Activated CD8-positive, alpha-beta memory T cell treated with anti-CD3 and anti-CD28 coated beads for 48 hours (primary cell): Measurements from ENCODE around the gene LIMS1.
A peak's percentile ranks its signal among the peaks of the same experiment; 100 is the strongest.

Experiments used
- DNase-seq, 3 experiments: peaks; one replicate each; pipeline ENCODE4 v3.0.0-alpha.2; 2020; ENCODE audit warnings: low read depth in 2 of 3, low spot score in 2 of 3

The LIMS1 gene

GRCh38 chr2:108613261-108614042, 79.2 kb downstream of the LIMS1 start:
- DNase-seq = no peak

- DNase-seq = no peak
These were observed 79.8 kb downstream of the LIMS1 start for GRCh38 chr2:108614043-108614545.

DNA sequence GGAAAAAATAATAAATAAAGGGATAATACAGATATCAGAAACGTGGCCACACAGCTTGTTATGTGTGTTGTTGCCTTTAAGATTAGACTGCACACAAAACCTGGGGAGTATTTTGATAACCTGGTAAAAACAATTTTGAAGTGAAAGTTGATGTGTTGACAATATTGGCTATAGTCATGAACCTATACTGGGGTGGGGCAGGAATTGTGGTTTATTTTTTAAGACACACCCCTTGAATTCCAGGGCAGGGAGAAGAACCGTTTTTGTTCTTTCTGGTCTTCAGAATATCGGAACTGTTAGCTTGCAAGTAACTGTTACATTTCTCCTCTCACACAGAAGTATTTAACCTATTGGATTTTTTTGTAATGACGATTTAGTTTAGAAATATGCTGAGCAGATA, 80.4 kb downstream of the LIMS1 start:
- no peak for DNase-seq

DNA sequence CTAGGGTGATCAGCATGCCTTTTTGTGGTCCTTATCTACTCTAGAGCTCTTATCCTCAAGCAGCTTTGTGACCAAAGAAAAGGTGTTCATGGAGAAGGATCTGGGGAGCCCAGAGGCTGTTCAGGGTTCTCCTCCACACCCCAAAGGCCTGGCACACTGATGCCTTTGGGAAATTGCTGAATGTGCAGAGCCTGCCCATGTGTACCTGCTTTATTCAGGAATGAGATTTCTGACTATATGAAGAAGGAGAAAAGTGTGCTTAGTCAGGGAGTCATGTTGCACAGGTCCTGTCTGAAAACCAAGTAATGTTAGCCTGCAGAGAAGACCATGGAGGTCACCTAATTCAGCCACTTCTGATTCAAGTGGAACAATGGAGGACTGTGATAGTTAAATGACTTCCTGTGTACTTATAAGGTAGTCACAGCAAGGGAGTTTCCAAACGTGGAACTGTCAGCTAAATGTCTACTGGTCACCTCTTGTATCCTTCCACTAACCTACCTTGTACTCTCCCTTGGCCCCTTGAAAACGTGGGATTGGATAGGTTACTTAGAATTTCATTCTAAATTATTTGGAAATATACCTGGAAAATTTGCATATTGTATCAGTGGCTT, 81.3 kb downstream of the LIMS1 start:
- DNase-seq = no peak

GRCh38 chr2:108616318-108616717, 82.0 kb downstream of the LIMS1 start:
- DNase-seq = no peak

DNA sequence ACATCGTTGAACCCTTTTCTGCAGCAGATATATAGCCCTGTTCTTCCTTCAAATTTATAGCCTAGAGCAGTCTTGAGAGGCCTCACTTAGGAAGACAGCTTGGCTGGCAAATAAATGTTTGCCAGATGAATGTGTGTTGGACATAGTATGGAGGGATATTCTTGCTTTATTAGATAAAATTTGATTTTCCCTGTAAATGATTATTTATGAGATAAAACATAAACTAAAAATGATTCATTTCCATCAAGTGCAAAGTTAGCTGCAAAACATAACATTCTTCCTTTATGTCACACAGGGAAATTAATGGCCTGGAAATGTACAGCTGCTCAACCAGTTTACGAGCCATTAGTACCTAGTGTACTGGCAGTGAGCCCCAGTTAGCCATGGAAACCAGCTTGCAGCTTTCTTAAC, 82.5 kb downstream of the LIMS1 start:
- DNase-seq = no peak

DNA sequence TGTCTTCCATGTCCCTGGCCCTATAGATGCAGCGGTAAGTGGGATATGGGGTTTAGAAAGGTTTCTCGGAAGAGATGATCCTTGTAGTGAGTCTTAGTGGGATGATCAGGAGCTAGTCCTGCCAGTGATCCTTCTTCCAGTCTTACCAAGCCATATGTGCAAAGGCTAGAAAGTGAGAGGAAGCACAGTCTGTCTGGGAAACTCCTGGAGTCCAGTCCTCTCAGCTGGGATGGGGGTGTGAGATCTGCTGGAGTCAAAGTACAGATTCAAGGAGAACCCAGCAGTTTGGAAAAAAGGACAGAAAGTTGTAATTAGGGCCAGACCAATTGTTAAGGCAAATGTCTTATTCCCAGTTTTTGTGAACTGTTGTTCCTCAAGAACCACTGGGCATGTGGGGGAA, 83.3 kb downstream of the LIMS1 start:
- DNase-seq = no peak

DNA sequence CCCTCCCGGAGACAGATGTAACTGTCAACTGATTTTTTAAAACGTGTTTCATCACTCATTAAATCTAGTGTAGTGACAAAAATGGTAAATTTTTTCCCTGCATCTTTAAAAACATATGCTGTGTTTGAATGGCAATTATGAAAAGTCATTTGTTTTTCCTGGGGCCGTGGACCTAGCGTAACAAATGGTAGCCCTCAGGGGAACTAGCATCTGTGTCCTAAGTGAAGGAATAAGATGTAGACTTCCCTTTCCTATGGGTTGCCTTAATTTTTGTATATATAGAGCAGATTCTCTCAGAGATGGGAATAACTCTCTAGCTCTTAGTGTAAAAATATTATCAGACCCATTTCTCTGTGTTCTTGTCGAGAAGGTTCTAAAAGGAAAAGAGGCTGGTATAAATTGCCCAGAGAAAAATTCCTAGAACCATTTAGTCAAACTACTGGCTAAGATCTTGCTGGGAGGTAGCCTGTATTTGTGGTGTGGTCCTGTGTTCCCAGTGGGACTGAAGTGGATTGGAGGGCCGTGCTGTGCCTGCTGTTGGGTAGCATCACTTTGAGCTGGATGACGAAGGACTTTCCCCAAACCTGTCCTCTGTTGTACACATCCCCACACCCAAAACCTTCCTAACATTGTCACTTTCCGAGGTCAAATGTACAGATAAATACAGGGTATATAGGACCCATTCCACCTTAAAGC, 85.8 kb downstream of the LIMS1 start:
- no peak for DNase-seq

GRCh38 chr2:108620656-108621055, 86.4 kb downstream of the LIMS1 start:
- no peak for DNase-seq

GRCh38 chr2:108621087-108621559, 86.9 kb downstream of the LIMS1 start:
- DNase-seq = peak in 2 of 3 experiments; percentile 41 to 48

DNA sequence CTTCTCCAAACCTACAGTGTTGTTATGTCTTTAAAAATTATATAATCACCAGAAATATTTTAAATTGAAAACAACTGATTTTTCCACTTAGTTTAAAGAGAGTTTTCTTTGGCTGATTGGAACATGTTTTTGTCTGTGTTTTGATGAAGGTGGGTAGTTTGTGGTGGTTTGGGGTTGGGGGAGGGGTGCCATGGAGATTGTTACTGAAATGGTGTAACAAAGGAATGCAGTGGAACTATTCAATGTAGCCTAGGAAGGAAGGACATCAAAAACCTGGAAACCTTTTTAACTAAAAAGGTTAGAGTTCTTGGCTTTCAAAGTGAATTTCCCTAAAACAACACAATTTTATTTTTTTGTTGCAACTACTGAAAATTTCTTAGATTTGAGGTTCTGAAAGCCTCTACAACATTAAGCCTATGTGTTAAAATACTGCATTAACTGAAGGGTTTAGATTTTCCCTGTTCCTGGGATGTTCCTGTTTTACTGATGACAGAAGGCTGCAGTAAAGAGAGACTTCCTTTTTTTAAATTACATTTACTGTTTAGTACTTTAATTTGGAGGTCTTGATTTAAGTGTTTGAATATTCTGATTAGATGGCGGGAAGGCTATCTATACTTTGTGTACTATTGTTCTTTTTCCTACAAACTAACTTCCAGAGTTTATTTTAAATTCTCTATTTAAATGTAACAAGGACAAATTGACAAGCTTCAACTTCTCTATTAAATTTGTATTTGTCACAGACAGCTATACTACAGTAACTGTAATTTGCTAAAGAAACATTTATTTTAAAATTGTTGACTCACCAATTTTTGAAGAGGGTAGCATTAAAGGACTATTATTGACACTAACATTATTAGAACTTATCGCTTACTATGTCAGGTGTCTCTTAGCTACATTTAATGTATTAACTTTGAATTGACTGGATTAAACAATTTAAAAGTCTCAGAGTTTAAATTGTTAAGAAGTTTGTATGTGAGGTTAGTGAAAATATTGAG, 87.7 kb downstream of the LIMS1 start:
- DNase-seq = no peak

DNA sequence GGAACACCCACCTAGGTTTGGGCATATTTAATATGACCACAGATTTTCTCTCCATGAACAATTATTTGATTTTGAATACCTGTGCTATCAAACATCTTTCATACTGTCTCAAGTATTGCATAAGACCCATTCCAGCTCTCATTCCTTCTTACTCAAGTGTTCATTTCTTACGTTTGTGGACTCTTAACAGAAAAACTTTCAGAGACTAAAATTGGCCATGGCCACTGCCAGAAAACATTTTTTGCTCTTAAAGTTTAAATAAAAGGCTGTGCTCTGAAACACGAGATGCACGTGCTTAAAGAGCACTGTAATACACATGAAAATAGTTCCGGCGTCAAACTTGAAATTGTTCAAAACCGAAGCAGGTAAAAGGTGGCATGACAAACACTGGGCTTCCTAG, 89.3 kb downstream of the LIMS1 start:
- DNase-seq = no peak

- no peak for DNase-seq
These were observed 91.0 kb downstream of the LIMS1 start for GRCh38 chr2:108625186-108625827.

DNA sequence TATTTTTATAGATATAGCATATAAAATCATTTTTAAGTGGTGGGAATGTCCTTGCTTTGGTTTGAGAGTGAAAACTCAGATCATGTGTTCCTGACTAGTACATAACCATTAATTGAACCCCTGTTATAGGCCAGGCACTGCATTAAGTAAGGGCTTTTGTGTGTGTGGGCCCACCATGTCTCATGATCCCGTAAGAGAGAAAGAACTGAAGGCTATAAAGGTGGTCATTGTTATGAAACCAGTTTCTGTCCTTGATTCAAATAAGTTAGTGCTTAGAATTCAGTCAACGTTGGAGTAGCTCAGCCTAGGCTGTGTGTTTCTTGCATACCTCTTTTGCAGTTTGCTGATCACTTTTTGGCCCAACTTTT, 91.5 kb downstream of the LIMS1 start:
- DNase-seq = no peak

DNA sequence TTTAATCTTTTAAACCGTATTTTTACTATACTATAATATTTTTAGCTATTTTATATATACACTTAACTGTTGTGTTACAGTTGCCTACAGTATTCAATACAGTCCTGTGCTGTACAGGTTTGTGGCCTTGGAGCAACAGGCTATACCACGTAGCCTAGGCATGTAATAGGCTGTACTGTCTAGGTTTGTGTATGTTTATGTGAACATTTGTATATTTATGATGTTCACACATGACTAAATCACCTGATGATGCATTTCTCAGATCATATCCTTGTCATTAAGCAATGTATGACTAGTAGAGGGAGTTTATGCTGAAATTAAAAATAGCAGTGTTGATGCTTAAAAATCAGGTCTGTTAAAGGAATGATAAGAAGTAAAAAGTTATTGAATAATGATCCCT, 92.7 kb downstream of the LIMS1 start:
- no peak for DNase-seq

DNA sequence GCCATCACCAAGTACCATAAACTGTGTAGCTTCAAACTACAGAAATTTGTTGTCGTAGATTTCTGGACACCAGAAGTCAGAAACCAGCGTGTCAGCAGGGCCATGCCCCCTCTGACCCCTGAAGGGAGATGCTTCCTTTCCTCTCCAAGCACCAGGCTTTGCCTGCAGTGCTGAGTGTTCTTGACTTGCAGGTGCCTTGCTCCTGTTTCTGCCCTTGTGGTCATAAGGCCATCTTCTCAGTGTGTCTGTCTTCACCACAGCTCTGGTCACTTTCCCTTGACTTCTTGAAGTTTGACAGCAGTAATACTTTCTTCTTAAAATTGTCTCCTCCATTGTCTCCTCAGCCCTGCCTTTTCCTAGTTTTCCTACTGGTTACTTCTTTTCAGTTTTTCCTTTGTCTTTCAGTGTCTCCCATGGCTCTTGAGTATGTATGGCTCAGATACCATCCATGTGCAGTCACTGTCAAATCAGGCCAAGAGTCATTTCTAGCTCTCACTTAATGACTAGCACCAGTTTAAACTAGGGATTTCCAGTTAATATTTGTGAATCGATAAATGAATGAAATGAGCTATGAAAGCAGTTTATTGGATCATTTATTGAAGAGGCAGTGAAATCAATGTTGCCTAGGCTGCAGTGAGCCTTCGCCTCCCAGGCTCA, 93.8 kb downstream of the LIMS1 start:
- DNase-seq = no peak

GRCh38 chr2:108628936-108629335, 94.7 kb downstream of the LIMS1 start:
- DNase-seq = no peak

DNA sequence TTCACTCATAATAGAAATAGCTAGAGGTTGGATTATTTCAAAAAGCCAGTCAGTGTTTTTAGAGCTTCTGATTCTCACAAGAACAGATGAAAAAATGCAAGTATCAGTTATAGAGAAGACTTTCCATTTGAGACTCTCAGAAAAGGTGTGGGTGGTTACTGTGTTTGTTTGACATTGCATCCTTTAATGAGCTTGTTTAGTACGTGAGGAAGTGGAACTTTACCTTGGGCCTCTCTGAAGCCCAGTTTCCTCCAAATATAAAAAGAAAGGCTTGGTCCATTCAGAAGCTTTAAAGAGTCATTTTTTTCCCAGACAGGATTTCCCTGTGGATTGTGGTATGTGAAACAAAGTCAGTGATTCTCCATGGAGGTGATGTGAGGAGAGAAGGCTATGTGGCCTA, 95.1 kb downstream of the LIMS1 start:
- no peak for DNase-seq

- DNase-seq = no peak
These were observed 96.5 kb downstream of the LIMS1 start for GRCh38 chr2:108630567-108631405.
